K562 (cell line): ENCODE data around the gene GNG11. TPM values are rescaled to one million over a fixed set of nuclear protein-coding genes. Genes with fewer than 3 reads are reported as not detected.

Source experiments
- ATAC-seq: fragments of 200-7000 bp; cut with Tn5 transposase; 3 replicates; pipeline ENCODE4 v1.9.1; 2020; ENCODE audit warnings: moderate library complexity
- BruUV-seq: library from RNA; stranded (reverse); fragments of 400-500 nt; replicated peaks from 2 replicates; lab custom pipeline; 2021; lab: Mats Ljungman, UMichigan
- CTCF ChIA-PET: fragments of 300-600 bp; formaldehyde crosslinking; extraction: SDS; loops from one replicate; lab custom pipeline; 2021; ENCODE audit warnings: low intra/inter-chr PET ratio; lab: Yijun Ruan, JAX
- POLR2A ChIA-PET: fragments of 300-600, 350-650 bp; sonication (Branson Sonifier 250); formaldehyde crosslinking; extraction: SDS; loops from one replicate; lab custom pipeline; 2021; ENCODE audit warnings: antibody characterized with exemption, inconsistent platforms; lab: Yijun Ruan, JAX
- DNase-seq, 4 experiments: peaks; one replicate each; pipeline versions ENCODE4 v3.0.0 to v3.0.0-alpha.2; 2011 to 2018; ENCODE audit warnings: low spot score in 3 of 4, mixed read lengths in 3 of 4; ENCODE audit errors: extremely low read depth in 1 of 4
- FAIRE-seq: peaks from 2 replicates; lab custom pipeline; 2011; peaks lifted over from hg19 to GRCh38; lab: Jason Lieb, UNC
- H2AFZ ChIP-seq: 2 replicates; pipeline ENCODE4 v1.6.0; 2011; ENCODE audit warnings: low read depth, low read length, control low read depth, inconsistent platforms
- H3K27ac ChIP-seq: fragments of 200-600 bp; 3 replicates; pipeline ENCODE4 v1.8.0; 2011; ENCODE audit warnings: low read depth, mild to moderate bottlenecking, control low read depth, inconsistent platforms, low read length, moderate library complexity, mixed read lengths; ENCODE audit errors: extremely low read depth
- H3K27me3 ChIP-seq, 2 experiments: fragments of 300-600 bp in 1 of 2; 2 replicates in 1 of 2; 3 replicates in 1 of 2; pipeline versions ENCODE4 v1.6.0 to v1.8.0; 2011; ENCODE audit warnings: inconsistent platforms in 2 of 2, low read length in 2 of 2, mild to moderate bottlenecking in 1 of 2, mixed read lengths in 1 of 2, moderate library complexity in 1 of 2; ENCODE audit not compliant: control insufficient read depth in 2 of 2, insufficient read depth in 2 of 2
- H3K36me3 ChIP-seq: fragments of 300-600 bp; 3 replicates; pipeline ENCODE4 v1.8.0; 2011; ENCODE audit warnings: mild to moderate bottlenecking, low read length, inconsistent platforms; ENCODE audit not compliant: control insufficient read depth, insufficient read depth
- H3K4me1 ChIP-seq, 2 experiments: fragments of 200-600 bp in 1 of 2; replicated peaks in 1 of 2; 2 replicates in 1 of 2; 3 replicates in 1 of 2; pipeline versions ENCODE4 v1.5.1 to v1.8.0; 2011; ENCODE audit warnings: inconsistent platforms in 2 of 2, low read length in 2 of 2, mild to moderate bottlenecking in 1 of 2, mixed read lengths in 1 of 2, moderate library complexity in 1 of 2; ENCODE audit not compliant: control insufficient read depth in 2 of 2, insufficient read depth in 2 of 2
- H3K4me2 ChIP-seq: 2 replicates; pipeline ENCODE4 v1.6.1; 2011; ENCODE audit warnings: low read length, control low read depth, inconsistent platforms, mixed read lengths; ENCODE audit not compliant: insufficient read depth
- H3K4me3 ChIP-seq: fragments of 200-600 bp; sonication (generic), shearing (Covaris generic); 2 replicates; pipeline ENCODE4 v1.5.1; 2016; ENCODE audit warnings: control low read depth, inconsistent platforms
- H3K79me2 ChIP-seq: fragments of 200-600 bp; 3 replicates; pipeline ENCODE4 v1.8.0; 2011; ENCODE audit warnings: low read length, inconsistent platforms; ENCODE audit not compliant: control insufficient read depth, insufficient read depth
- H3K9ac ChIP-seq, 2 experiments: 2 replicates each; pipeline versions ENCODE4 v1.6.0 to v1.6.1; 2011; ENCODE audit warnings: low read depth in 2 of 2, low read length in 2 of 2, control low read depth in 1 of 2, inconsistent platforms in 1 of 2, mild to moderate bottlenecking in 1 of 2, mixed read lengths in 1 of 2; ENCODE audit not compliant: insufficient read depth in 1 of 2
- H3K9me1 ChIP-seq: one replicate; pipeline ENCODE4 v1.6.0; 2011; ENCODE audit warnings: inconsistent platforms, mild to moderate bottlenecking, low read length, moderate library complexity; ENCODE audit not compliant: control insufficient read depth, insufficient read depth
- H3K9me3 ChIP-seq: replicated peaks from 2 replicates; pipeline ENCODE4 v1.5.1; 2011; ENCODE audit warnings: low read depth, low read length, inconsistent platforms; ENCODE audit not compliant: control insufficient read depth, insufficient read depth
- H4K20me1 ChIP-seq: replicated peaks from 2 replicates; pipeline ENCODE4 v1.6.1; 2011; ENCODE audit warnings: low read length, inconsistent platforms, mixed read lengths; ENCODE audit not compliant: control insufficient read depth, insufficient read depth
- GTF2A2 ChIP-seq: IDR thresholded peaks from 2 replicates; pipeline ENCODE4 v1.6.1; 2016; ENCODE audit warnings: mild to moderate bottlenecking, missing genetic modification characterization, missing compliant biosample characterization
- JUNB ChIP-seq: fragments of 450-650 bp; formaldehyde crosslinking; conservative IDR thresholded peaks from 2 replicates; pipeline ENCODE4 v1.4.0; 2020; ENCODE audit warnings: mild to moderate bottlenecking
- MTA2 ChIP-seq: fragments of 450-650 bp; IDR thresholded peaks from 2 replicates; pipeline ENCODE4 v1.6.1; 2016; ENCODE audit warnings: low read depth
- SPI1 ChIP-seq: IDR thresholded peaks from 2 replicates; pipeline ENCODE4 v1.6.1; 2011; ENCODE audit warnings: low read depth, low read length, control low read depth, borderline replicate concordance
- SRF ChIP-seq, 2 experiments: fragments of 250-450, 450-650 bp in 1 of 2; sonication (Bioruptor Pico) in 1 of 2; sonication (generic) in 1 of 2; formaldehyde crosslinking; IDR thresholded peaks; 2 replicates each; pipeline versions ENCODE4 v1.5.0 to v1.5.1; 2020 to 2022; ENCODE audit warnings: mild to moderate bottlenecking in 1 of 2, missing genetic modification reagents in 1 of 2
- ZNF146 ChIP-seq: IDR thresholded peaks from one replicate; pipeline ENCODE4 v1.6.1; 2018; ENCODE audit warnings: missing compliant biosample characterization; ENCODE audit not compliant: unreplicated experiment
- ZNF282 ChIP-seq: sonication (generic); formaldehyde crosslinking; IDR thresholded peaks from 2 replicates; pipeline ENCODE4 v1.8.1; 2023; ENCODE audit warnings: missing genetic modification reagents
- ZNF41 ChIP-seq: fragments of 250-450 bp; sonication (Bioruptor Pico); conservative IDR thresholded peaks from 2 replicates; pipeline ENCODE4 v1.4.0; 2020; ENCODE audit warnings: mild to moderate bottlenecking
- ZNF518B ChIP-seq: fragments of 250-450 bp; sonication (Bioruptor Pico); IDR thresholded peaks from 2 replicates; pipeline ENCODE4 v1.5.0; 2021; ENCODE audit warnings: mild to moderate bottlenecking, moderate library complexity
- WGBS: fragments of 100-300 bp; shearing (Covaris generic); methylation state at CpG from one replicate; pipeline ENCODE4 v1.1.6; 2016; ENCODE audit warnings: low coverage, mixed read lengths; ENCODE audit not compliant: insufficient coverage; ENCODE audit errors: missing lambda C conversion rate; 5-methylcytosine and 5-hydroxymethylcytosine counted together
- in situ Hi-C: fragments of 300-500 bp; cut with MboI; formaldehyde crosslinking; loops from 4 replicates; pipeline ENCODE4 v1.15.0; 2018; ENCODE audit warnings: inconsistent platforms, mixed read lengths
- intact Hi-C: fragments of 100-400 bp; cut with micrococcal nuclease; formaldehyde crosslinking; loops from 2 replicates; pipeline ENCODE4 v1.14.2; 2022
- polyA plus RNA-seq, 8 experiments: library from polyadenylated mRNA; depleted of rRNA in 4 of 8; stranded (reverse) in 5 of 8; unstranded in 3 of 8; fragments of >200 nt; fragmentation: Nextera tagmentation in 2 of 8; fragmentation: Illumina TruSeq in 1 of 8; extraction: Ambion mirVana in 2 of 8; extraction: Trizol in 1 of 8; gene quantifications; 2 replicates each; pipeline versions ENCODE4 v1.2.1 to v1.2.3, GENCODE V29; 2011 to 2014; ENCODE audit warnings: inconsistent platforms in 1 of 8, missing spikeins in 1 of 8
- total RNA-seq, 7 experiments: library from RNA; depleted of rRNA in 6 of 7; stranded (reverse); fragments of >200 nt in 6 of 7; fragmentation: Illumina TruSeq in 2 of 7; extraction: Trizol in 2 of 7; gene quantifications; 2 replicates each; pipeline versions ENCODE4 v1.2.1 to v1.2.3, GENCODE V29; 2011 to 2021; ENCODE audit warnings: low replicate concordance in 1 of 7

GNG11 gene
- total and polyA plus RNA-seq, 9 of the 15 experiments (the other 6 are each of a cell fraction or from before 2014, with no cell fraction given), result 0.06 TPM; not detected in 8

- 0% methylated on average over 3 of the region's 3 CpGs for WGBS
- FAIRE-seq, result no peak
- H3K4me3 ChIP-seq, result no peak overlapping the region
- TF ChIP-seq SRF (CRISPR knock-in tag; IDR thresholded peaks at IDR 0.05) (no peak), JUNB (no peak), SPI1 (no peak), GTF2A2 (tag) (no peak), ZNF282 (CRISPR knock-in tag) (no peak), ZNF518B (CRISPR knock-in tag) (no peak), MTA2 (no peak), ZNF41 (CRISPR knock-in tag) (no peak), ZNF146 (CRISPR knock-in tag) (no peak)
These were observed 11.2 kb upstream of the GNG11 start for GRCh38 chr7:93910076-93910994.

More at GRCh38 chr7:93910076-93910994, 11.2 kb upstream of the GNG11 start:
- Histone ChIP-seq H3K9ac (no peak overlapping the region), H3K27ac (no peak overlapping the region), H3K79me2 (no peaks in the 10 kb centered on the region), H3K9me1 (no peaks in the 10 kb centered on the region), H4K20me1 (no peaks in the 10 kb centered on the region), H2AFZ (no peak overlapping the region), H3K9me3 (no peaks in the 10 kb centered on the region), H3K4me1 (no peaks in the 10 kb centered on the region), H3K4me2 (no peak overlapping the region), H3K27me3 (no peaks in the 10 kb centered on the region), H3K36me3 (no peaks in the 10 kb centered on the region)
- ChIA-PET POLR2A (no interaction called here), CTCF (no interaction called here)
- in situ Hi-C loops, result no loop called here
- intact Hi-C loops, result no loop called here
- no peak for ATAC-seq
- no peak for DNase-seq
- no TSS peak for BruUV-seq
